ENCODE data around the gene ETV5. TPM values are rescaled to one million over a fixed set of nuclear protein-coding genes. Genes with fewer than 3 reads are reported as not detected.

Gene ETV5
- total RNA-seq = 10 to 100 TPM in 2 of 4 donors, 1 to 10 TPM in 2; 5.9 to 15.5 (median 9.7) TPM

DNA sequence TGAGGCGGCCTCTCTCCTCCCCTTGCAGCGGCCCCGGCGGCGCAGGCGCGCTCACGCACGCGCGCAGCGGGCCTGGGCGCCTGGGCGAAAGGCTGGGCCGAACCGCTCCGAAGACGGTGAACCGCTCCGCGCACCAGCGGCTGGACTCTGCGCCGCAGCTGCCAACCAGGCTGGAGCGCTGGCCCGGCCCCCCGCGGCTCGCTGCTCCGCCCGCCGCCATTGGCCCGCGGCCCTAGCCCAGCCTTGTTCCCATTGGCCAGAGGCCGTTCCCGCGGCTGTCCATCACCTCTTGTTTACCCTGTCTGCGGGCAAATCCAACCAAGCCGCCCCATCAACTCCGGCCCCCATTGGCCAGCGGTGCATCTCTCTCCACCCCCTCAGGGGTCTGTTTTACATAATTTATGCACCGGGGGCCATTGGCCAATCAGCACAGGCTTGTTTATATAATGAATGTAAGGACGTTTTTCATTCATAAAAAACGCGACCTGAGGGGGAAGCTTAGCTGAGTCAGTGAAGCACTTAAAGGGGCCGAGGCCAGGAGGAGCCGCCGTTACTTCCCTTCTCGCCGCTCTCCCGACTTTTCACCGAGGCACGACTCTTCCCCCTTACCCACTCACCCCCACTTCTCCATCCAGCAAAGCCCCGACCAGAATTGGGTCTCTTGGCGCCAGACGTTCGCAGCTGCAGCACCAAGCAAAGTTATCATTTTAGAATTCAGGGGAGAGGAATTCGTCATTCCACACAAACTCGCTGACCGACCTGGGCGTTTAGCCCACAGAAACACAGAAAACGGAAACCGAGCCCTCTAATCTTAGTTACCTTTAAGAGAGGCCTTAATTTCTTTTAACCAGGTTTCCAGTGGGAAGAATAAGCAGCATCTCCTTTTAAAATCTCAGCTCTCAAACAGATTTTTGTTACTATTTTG, at the start of gene ETV5:
ETV5 (minus strand) TSS at position 149 of the 925 bp plus-strand sequence. CDS start 3,221 bp downstream, outside the sequence.
- Histone ChIP-seq H3K36me3 (no peaks in the 10 kb centered on the region), H3K27me3 (peaks cover 5% of the 10 kb centered on the region), H3K9me3 (no peaks in the 10 kb centered on the region), H3K4me1 (peaks cover 3 to 40% (median 4%) of the 10 kb centered on the region in 3 donors), H3K27ac (peak within 1 kb of the TSS; percentile 26 to 88 (median 85)), H3K4me3 (peak within 1 kb of the TSS; percentile 52 to 77)
- peak; percentile 98 for ATAC-seq
- TF ChIP-seq, protein P1, sequence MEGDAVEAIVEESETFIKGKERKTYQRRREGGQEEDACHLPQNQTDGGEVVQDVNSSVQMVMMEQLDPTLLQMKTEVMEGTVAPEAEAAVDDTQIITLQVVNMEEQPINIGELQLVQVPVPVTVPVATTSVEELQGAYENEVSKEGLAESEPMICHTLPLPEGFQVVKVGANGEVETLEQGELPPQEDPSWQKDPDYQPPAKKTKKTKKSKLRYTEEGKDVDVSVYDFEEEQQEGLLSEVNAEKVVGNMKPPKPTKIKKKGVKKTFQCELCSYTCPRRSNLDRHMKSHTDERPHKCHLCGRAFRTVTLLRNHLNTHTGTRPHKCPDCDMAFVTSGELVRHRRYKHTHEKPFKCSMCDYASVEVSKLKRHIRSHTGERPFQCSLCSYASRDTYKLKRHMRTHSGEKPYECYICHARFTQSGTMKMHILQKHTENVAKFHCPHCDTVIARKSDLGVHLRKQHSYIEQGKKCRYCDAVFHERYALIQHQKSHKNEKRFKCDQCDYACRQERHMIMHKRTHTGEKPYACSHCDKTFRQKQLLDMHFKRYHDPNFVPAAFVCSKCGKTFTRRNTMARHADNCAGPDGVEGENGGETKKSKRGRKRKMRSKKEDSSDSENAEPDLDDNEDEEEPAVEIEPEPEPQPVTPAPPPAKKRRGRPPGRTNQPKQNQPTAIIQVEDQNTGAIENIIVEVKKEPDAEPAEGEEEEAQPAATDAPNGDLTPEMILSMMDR (IDR thresholded peaks at IDR 0.05) = peak in 3 of 4 experiments; percentile 25 to 32 (median 25)
- TF ChIP-seq EP300 (IDR thresholded peaks at IDR 0.05) (no peak), POLR2A (IDR thresholded peaks at IDR 0.05) (peak; percentile 60 to 80), POLR2AphosphoS5 (IDR thresholded peaks at IDR 0.05) (peak; percentile 79)
- 0 to 2% methylated on average over 8 to 22 of the region's 63 CpGs for WGBS, 2 donors (ENCODE audit: low coverage in 1 of 2)

DNA sequence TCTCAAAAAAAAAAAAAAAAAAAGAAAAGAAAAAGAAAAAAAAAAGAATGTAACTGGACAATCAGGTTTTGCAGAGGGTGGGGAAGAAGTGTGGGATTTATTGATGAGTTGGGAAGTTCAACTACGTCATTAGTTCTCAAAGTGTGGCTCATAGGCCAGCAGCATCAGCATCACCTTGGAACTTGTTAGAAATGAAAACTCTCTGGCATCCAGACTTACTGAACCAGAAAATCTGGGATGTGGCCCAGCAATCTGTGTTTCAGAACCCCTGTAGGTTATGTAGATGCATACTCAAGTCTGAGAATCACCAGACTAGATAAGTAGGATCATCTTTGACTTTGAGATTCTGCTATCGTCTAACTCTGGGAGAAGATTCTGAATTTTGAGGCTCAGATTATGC, 45.8 kb upstream of the ETV5 start:
- peaks cover 0 to 61% of the 10 kb centered on the region in 2 donors for H3K36me3 ChIP-seq
- no peaks in the 10 kb centered on the region for H3K4me1 ChIP-seq
- ATAC-seq = no peak
- H3K27me3 ChIP-seq = no peaks in the 10 kb centered on the region
- H3K9me3 ChIP-seq = no peaks in the 10 kb centered on the region
- H3K4me3 ChIP-seq = no peak overlapping the region
- WGBS, 2 donors (ENCODE audit: low coverage in 1 of 2) = 92 to 96% methylated on average over 2 of the region's 2 CpGs
- TF ChIP-seq EP300 (IDR thresholded peaks at IDR 0.05) (no peak), POLR2A (IDR thresholded peaks at IDR 0.05) (no peak), POLR2AphosphoS5 (IDR thresholded peaks at IDR 0.05) (no peak)
- TF ChIP-seq, protein P1 (IDR thresholded peaks at IDR 0.05) = no peak
- H3K27ac ChIP-seq = no peak overlapping the region

DNA sequence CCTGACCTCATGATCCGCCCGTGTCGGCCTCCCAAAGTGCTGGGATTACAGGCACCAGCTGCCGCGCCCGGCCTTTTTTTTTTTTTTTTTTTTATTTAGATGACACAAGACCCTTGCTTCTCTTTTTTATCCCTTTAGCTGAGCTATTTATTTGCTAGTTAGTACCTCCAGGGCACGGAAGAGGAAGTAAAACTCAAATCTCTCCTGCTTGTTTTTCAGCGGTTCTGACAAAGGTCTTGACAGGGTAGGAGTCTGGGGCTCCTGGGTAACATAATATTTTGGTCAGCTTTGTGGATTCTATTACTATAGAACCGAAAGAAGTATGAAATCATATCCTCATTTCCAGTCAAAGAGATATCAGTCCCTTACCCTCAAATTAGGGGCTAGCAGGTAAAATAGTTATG, 44.0 kb upstream of the ETV5 start:
- Histone ChIP-seq H3K27ac (no peak overlapping the region), H3K4me1 (no peaks in the 10 kb centered on the region), H3K27me3 (no peaks in the 10 kb centered on the region), H3K9me3 (no peaks in the 10 kb centered on the region), H3K36me3 (peaks cover 0 to 74% of the 10 kb centered on the region in 2 donors), H3K4me3 (no peak overlapping the region)
- TF ChIP-seq, protein P1 (IDR thresholded peaks at IDR 0.05) = no peak
- no peak for TF ChIP-seq POLR2AphosphoS5 (IDR thresholded peaks at IDR 0.05)
- WGBS, 2 donors (ENCODE audit: low coverage in 1 of 2) = 51 to 85% methylated on average over 8 to 9 of the region's 9 CpGs
- ATAC-seq = no peak

DNA sequence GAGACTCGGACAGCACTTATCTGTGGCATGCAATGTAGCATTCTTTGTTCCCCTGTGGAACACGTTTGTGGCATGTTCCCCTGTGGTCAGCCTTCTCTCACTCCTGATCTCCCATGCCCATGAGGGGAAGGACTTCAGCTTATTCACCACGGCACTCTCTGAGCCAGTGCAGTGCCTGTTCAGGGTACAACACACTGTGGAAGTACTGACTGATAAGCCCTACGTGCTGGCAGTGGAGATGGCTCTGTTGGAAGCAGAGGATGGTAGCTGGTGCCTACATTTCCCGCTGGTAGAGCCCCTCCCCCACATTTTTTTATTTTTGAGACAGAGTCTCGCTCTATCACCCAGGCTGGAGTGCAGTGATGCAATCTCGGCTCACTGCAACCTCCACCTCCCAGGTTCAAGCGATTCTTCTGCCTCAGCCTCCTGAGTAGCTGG, 43.5 kb upstream of the ETV5 start:
- WGBS, 2 donors (ENCODE audit: low coverage in 1 of 2) = 60 to 71% methylated on average over 2 to 3 of the region's 8 CpGs
- Histone ChIP-seq H3K4me1 (no peaks in the 10 kb centered on the region), H3K4me3 (no peak overlapping the region), H3K36me3 (peaks cover 0 to 79% of the 10 kb centered on the region in 2 donors), H3K9me3 (no peaks in the 10 kb centered on the region), H3K27ac (no peak overlapping the region), H3K27me3 (no peaks in the 10 kb centered on the region)
- TF ChIP-seq EP300 (IDR thresholded peaks at IDR 0.05) = no peak
- no peak for TF ChIP-seq POLR2A (IDR thresholded peaks at IDR 0.05)
- TF ChIP-seq, protein P1 (IDR thresholded peaks at IDR 0.05) = no peak
- TF ChIP-seq POLR2AphosphoS5 (IDR thresholded peaks at IDR 0.05) = no peak
- ATAC-seq = no peak
